ENCODE results near the gene ADGRB3.

- TF ChIP-seq POLR2A (IDR thresholded peaks at IDR 0.05): no peak
- no peak for TF ChIP-seq CTCF (IDR thresholded peaks at IDR 0.05)
Measured at GRCh38 chr6:69232496-69232895, 597.4 kb downstream of the ADGRB3 start.
